Liver (tissue), 9 donors: ENCODE measurements around the gene RSPH4A. TPM values are rescaled to one million over a fixed set of nuclear protein-coding genes. Genes with fewer than 3 reads are reported as not detected.
"Not testable (repeated sequence)": the region's sequence is repeated elsewhere in the genome, so short reads cannot be mapped to it uniquely, and the experiment has no call there.

Experiments used
- DNase-seq: peaks from one replicate; pipeline ENCODE4 v3.0.0-alpha.2; 2017; ENCODE audit warnings: low spot score
- H3K27ac ChIP-seq, 2 donors: one replicate each; pipeline ENCODE4 v1.7.0; 2013; ENCODE audit warnings: inconsistent platforms in 2 of 2, low read length in 2 of 2, control low read depth in 1 of 2, low read depth in 1 of 2, mild to moderate bottlenecking in 1 of 2
- H3K27me3 ChIP-seq, 4 donors: one replicate each; pipeline versions ENCODE4 v1.6.1 to v1.7.0; 2013; ENCODE audit warnings: low read length in 3 of 4, inconsistent platforms in 1 of 4, mild to moderate bottlenecking in 1 of 4, moderate library complexity in 1 of 4; ENCODE audit not compliant: control insufficient read depth in 4 of 4, insufficient read depth in 4 of 4
- H3K36me3 ChIP-seq, 4 donors: one replicate each; pipeline versions ENCODE4 v1.6.1 to v1.7.0; 2013; ENCODE audit warnings: low read length in 3 of 4, mild to moderate bottlenecking in 3 of 4, low read depth in 1 of 4, moderate library complexity in 1 of 4; ENCODE audit not compliant: control insufficient read depth in 4 of 4, insufficient read depth in 3 of 4
- H3K4me1 ChIP-seq, 4 donors: one replicate each; pipeline versions ENCODE4 v1.6.1 to v1.7.0; 2013; ENCODE audit warnings: low read length in 3 of 4, mild to moderate bottlenecking in 3 of 4, moderate library complexity in 1 of 4; ENCODE audit not compliant: control insufficient read depth in 4 of 4, insufficient read depth in 4 of 4
- H3K4me3 ChIP-seq, 3 donors: one replicate each; pipeline versions ENCODE4 v1.6.1 to v1.7.0; 2013; ENCODE audit warnings: low read length in 3 of 3, control low read depth in 1 of 3, low read depth in 1 of 3, mild to moderate bottlenecking in 1 of 3
- H3K9ac ChIP-seq, 2 donors: one replicate each; pipeline ENCODE4 v1.7.0; 2013; ENCODE audit warnings: low read length in 2 of 2, mild to moderate bottlenecking in 2 of 2, moderate library complexity in 2 of 2, control low read depth in 1 of 2, low read depth in 1 of 2
- H3K9me3 ChIP-seq, 4 donors: one replicate each; pipeline versions ENCODE4 v1.6.1 to v1.7.0; 2013; ENCODE audit warnings: low read length in 3 of 4; ENCODE audit not compliant: control insufficient read depth in 4 of 4
- ATF3 ChIP-seq: IDR thresholded peaks from 2 replicates; pipeline ENCODE4 v1.6.1; 2016; ENCODE audit warnings: antibody characterized with exemption
- CTCF ChIP-seq: fragments of 150-350 bp; IDR thresholded peaks from 2 replicates; pipeline ENCODE4 v1.5.1; 2017; ENCODE audit warnings: improper control_type of control experiment, low read depth, low read length; ENCODE audit not compliant: missing input control
- EGR1 ChIP-seq, 2 donors: IDR thresholded peaks; 2 replicates each; pipeline ENCODE4 v1.6.1; 2016 to 2018; ENCODE audit warnings: antibody characterized with exemption in 2 of 2, low read depth in 2 of 2
- FOXA1 ChIP-seq: IDR thresholded peaks from 2 replicates; pipeline ENCODE4 v1.6.1; 2016; ENCODE audit warnings: antibody characterized with exemption
- FOXA2 ChIP-seq: IDR thresholded peaks from 2 replicates; pipeline ENCODE4 v1.6.1; 2016; ENCODE audit warnings: antibody characterized with exemption
- HNF4A ChIP-seq, 2 donors: conservative IDR thresholded peaks; 2 replicates each; pipeline ENCODE4 v1.6.1; 2016; ENCODE audit warnings: antibody characterized with exemption in 2 of 2, mild to moderate bottlenecking in 2 of 2
- HNF4G ChIP-seq: IDR thresholded peaks from 2 replicates; pipeline ENCODE4 v1.6.1; 2016; ENCODE audit warnings: antibody characterized with exemption
- JUND ChIP-seq, 2 donors: IDR thresholded peaks; 2 replicates each; pipeline ENCODE4 v1.6.1; 2016; ENCODE audit warnings: antibody characterized with exemption in 2 of 2
- MAX ChIP-seq: IDR thresholded peaks from 2 replicates; pipeline ENCODE4 v1.6.1; 2016; ENCODE audit warnings: antibody characterized with exemption
- NR2F2 ChIP-seq: IDR thresholded peaks from 2 replicates; pipeline ENCODE4 v1.6.1; 2016; ENCODE audit warnings: antibody characterized with exemption
- RAD21 ChIP-seq, 2 donors: IDR thresholded peaks; 2 replicates each; pipeline ENCODE4 v1.6.1; 2016; ENCODE audit warnings: antibody characterized with exemption in 2 of 2, mild to moderate bottlenecking in 2 of 2
- REST ChIP-seq: IDR thresholded peaks from 2 replicates; pipeline ENCODE4 v1.6.1; 2016; ENCODE audit warnings: antibody characterized with exemption, mild to moderate bottlenecking
- RXRA ChIP-seq, 2 donors: IDR thresholded peaks; 2 replicates each; pipeline ENCODE4 v1.6.1; 2017 to 2018; ENCODE audit warnings: antibody characterized with exemption in 2 of 2, mild to moderate bottlenecking in 1 of 2
- SP1 ChIP-seq: IDR thresholded peaks from 2 replicates; pipeline ENCODE4 v1.6.1; 2018; ENCODE audit warnings: antibody characterized with exemption, mild to moderate bottlenecking
- TAF1 ChIP-seq: conservative IDR thresholded peaks from 2 replicates; pipeline ENCODE4 v1.6.1; 2016; ENCODE audit warnings: antibody characterized with exemption, mild to moderate bottlenecking
- YY1 ChIP-seq: IDR thresholded peaks from 2 replicates; pipeline ENCODE4 v1.6.1; 2016; ENCODE audit warnings: antibody characterized with exemption, mild to moderate bottlenecking
- ZBTB33 ChIP-seq: IDR thresholded peaks from 2 replicates; pipeline ENCODE4 v1.6.1; 2016; ENCODE audit warnings: antibody characterized with exemption
- WGBS: extraction: QIAGEN DNeasy Blood & Tissue Kit; methylation state at CpG from one replicate; pipeline ENCODE4 v1.1.7; 2013; 5-methylcytosine and 5-hydroxymethylcytosine counted together
- polyA plus RNA-seq, 2 donors: library from polyadenylated mRNA; stranded (reverse) in 1 of 2; unstranded in 1 of 2; fragments of 200-250 nt in 1 of 2; fragments of >200 nt in 1 of 2; fragmentation: Nextera tagmentation in 1 of 2; extraction: Ambion mirVana in 1 of 2; gene quantifications; one replicate each; pipeline versions ENCODE4 v1.2.1 to v1.2.3, GENCODE V29; 2013 to 2015
- total RNA-seq, 2 donors: library from RNA; depleted of rRNA; stranded (reverse); fragments of >200 nt; gene quantifications; one replicate each; pipeline ENCODE4 v1.2.3, GENCODE V29; 2014
- donor health status: healthy.
- donor health status: healthy.
- donor health status: healthy.
- donor health status: healthy.
- donor health status: healthy.

RSPH4A gene
- total and polyA plus RNA-seq, 4 donors = 0.06 to 0.50 (median 0.10) TPM; not detected in 1

GRCh38 chr6:116595247-116595646, 21.0 kb upstream of the RSPH4A start:
- Histone ChIP-seq H3K9ac (no peak overlapping the region), H3K27me3 (no peaks in the 10 kb centered on the region), H3K9me3 (no peaks in the 10 kb centered on the region), H3K4me1 (no peaks in the 10 kb centered on the region), H3K36me3 (peaks cover 3 to 44% (median 36%) of the 10 kb centered on the region in 4 donors), H3K4me3 (no peak overlapping the region), H3K27ac (no peak overlapping the region)
- 89% methylated on average over 3 of the region's 3 CpGs for WGBS
- TF ChIP-seq TAF1 = no peak
- TF ChIP-seq RAD21 (IDR thresholded peaks at IDR 0.05) = no peak
- no peak for TF ChIP-seq SP1
- TF ChIP-seq RXRA (IDR thresholded peaks at IDR 0.05) = no peak
- no peak for TF ChIP-seq NR2F2
- TF ChIP-seq REST = no peak
- TF ChIP-seq MAX = no peak
- no peak for TF ChIP-seq CTCF
- TF ChIP-seq FOXA2 = no peak
- TF ChIP-seq HNF4G = no peak
- TF ChIP-seq ZBTB33 = no peak
- no peak for TF ChIP-seq JUND (IDR thresholded peaks at IDR 0.05)
- TF ChIP-seq HNF4A (conservative IDR thresholded peaks at IDR 0.05) = no peak
- no peak for TF ChIP-seq YY1
- no peak for TF ChIP-seq FOXA1
- no peak for TF ChIP-seq EGR1 (IDR thresholded peaks at IDR 0.05; ENCODE audit: low read depth in 2 of 2)
- TF ChIP-seq ATF3 = no peak
- DNase-seq = no peak

GRCh38 chr6:116596815-116597214, 19.5 kb upstream of the RSPH4A start:
- Histone ChIP-seq H3K9ac (no peak overlapping the region), H3K27me3 (no peaks in the 10 kb centered on the region), H3K9me3 (no peaks in the 10 kb centered on the region), H3K36me3 (peaks cover 3 to 30% (median 23%) of the 10 kb centered on the region in 4 donors), H3K4me1 (no peaks in the 10 kb centered on the region), H3K27ac (no peak overlapping the region), H3K4me3 (no peak overlapping the region)
- no peak for DNase-seq
- 87% methylated on average over 4 of the region's 4 CpGs for WGBS
- TF ChIP-seq REST (peak; percentile 98), EGR1 (IDR thresholded peaks at IDR 0.05; ENCODE audit: low read depth in 2 of 2) (no peak)

GRCh38 chr6:116603916-116604315, 12.4 kb upstream of the RSPH4A start:
- H3K36me3 ChIP-seq, H3K4me1 ChIP-seq, H3K4me3 ChIP-seq, H3K27ac ChIP-seq, H3K9me3 ChIP-seq, H3K27me3 ChIP-seq, DNase-seq, H3K9ac ChIP-seq: not testable (repeated sequence)
- WGBS = 92% methylated on average over 3 of the region's 3 CpGs
